SK-N-SH (cell line): ENCODE results near the gene PDYN. TPM values are rescaled to one million over a fixed set of nuclear protein-coding genes. Genes with fewer than 3 reads are reported as not detected.

Experiments used
- CTCF ChIA-PET: fragments of 300-600, 350-600 bp; formaldehyde crosslinking; extraction: SDS; loops from one replicate; lab custom pipeline; 2021; lab: Yijun Ruan, JAX
- POLR2A ChIA-PET: fragments of 350-600 bp; sonication (Branson Sonifier 250); formaldehyde crosslinking; extraction: SDS; loops from one replicate; lab custom pipeline; 2020; ENCODE audit warnings: antibody characterized with exemption, inconsistent platforms; lab: Yijun Ruan, JAX
- DNase-seq: peaks from one replicate; pipeline ENCODE4 v3.0.0; 2012
- H2AFZ ChIP-seq: fragments of 200-600 bp; sonication (generic); 2 replicates; pipeline ENCODE4 v1.8.1; 2016; ENCODE audit warnings: antibody characterized with exemption, mild to moderate bottlenecking, low read depth
- H3F3A ChIP-seq: fragments of 200-600 bp; sonication (generic); replicated peaks from 2 replicates; pipeline ENCODE3; 2016; ENCODE audit warnings: antibody characterized with exemption, mild to moderate bottlenecking; ENCODE audit not compliant: insufficient read depth
- H3K27ac ChIP-seq, 2 experiments: fragments of 200-500 bp in 1 of 2; fragments of 200-600 bp in 1 of 2; sonication (Bioruptor generic) in 1 of 2; sonication (generic), shearing (Covaris generic) in 1 of 2; 2 replicates each; pipeline versions ENCODE4 v1.5.1 to v1.6.1; 2014 to 2016; ENCODE audit warnings: low read depth in 2 of 2, inconsistent platforms in 1 of 2, low read length in 1 of 2, mild to moderate bottlenecking in 1 of 2, mixed read lengths in 1 of 2
- H3K27me3 ChIP-seq: fragments of 200-600 bp; sonication (generic), shearing (Covaris generic); 2 replicates; pipeline ENCODE4 v1.6.1; 2016; ENCODE audit warnings: mixed run types; ENCODE audit not compliant: insufficient read depth
- H3K36me3 ChIP-seq, 2 experiments: fragments of 200-500 bp in 1 of 2; fragments of 200-600 bp in 1 of 2; sonication (Bioruptor generic) in 1 of 2; sonication (generic) in 1 of 2; replicated peaks in 1 of 2; 2 replicates each; pipeline versions ENCODE3 to v1.5.1; 2014 to 2016; ENCODE audit warnings: low read length in 1 of 2, mild to moderate bottlenecking in 1 of 2; ENCODE audit not compliant: insufficient read depth in 2 of 2, control insufficient read depth in 1 of 2
- H3K4me1 ChIP-seq, 2 experiments: fragments of 200-500 bp in 1 of 2; fragments of 200-600 bp in 1 of 2; sonication (Bioruptor generic) in 1 of 2; sonication (generic), shearing (Covaris generic) in 1 of 2; 2 replicates each; pipeline versions ENCODE4 v1.5.1 to v1.6.1; 2014 to 2016; ENCODE audit warnings: low read depth in 1 of 2, low read length in 1 of 2, mixed run types in 1 of 2; ENCODE audit not compliant: insufficient read depth in 2 of 2, control insufficient read depth in 1 of 2
- H3K4me2 ChIP-seq: fragments of 200-600 bp; sonication (generic), shearing (Covaris generic); 2 replicates; pipeline ENCODE4 v1.6.1; 2017; ENCODE audit warnings: mixed run types
- H3K4me3 ChIP-seq, 2 experiments: fragments of 200-500 bp in 1 of 2; fragments of 200-600 bp in 1 of 2; sonication (Bioruptor generic) in 1 of 2; sonication (generic), shearing (Covaris generic) in 1 of 2; 2 replicates each; pipeline versions ENCODE4 v1.5.1 to v1.8.1; 2014 to 2016; ENCODE audit warnings: low read depth in 2 of 2, inconsistent platforms in 1 of 2, low read length in 1 of 2, mild to moderate bottlenecking in 1 of 2, mixed read lengths in 1 of 2, moderate library complexity in 1 of 2
- H3K79me2 ChIP-seq: fragments of 200-600 bp; sonication (generic); 2 replicates; pipeline ENCODE4 v1.8.1; 2017; ENCODE audit warnings: mild to moderate bottlenecking; ENCODE audit not compliant: insufficient read depth
- H3K9ac ChIP-seq: fragments of 200-600 bp; sonication (generic); 2 replicates; pipeline ENCODE4 v1.6.1; 2017; ENCODE audit warnings: mixed run types
- H3K9me2 ChIP-seq: fragments of 200-600 bp; sonication (generic); 2 replicates; pipeline ENCODE4 v1.6.1; 2017; ENCODE audit warnings: mixed run types
- H3K9me3 ChIP-seq: fragments of 200-600 bp; sonication (generic); 2 replicates; pipeline ENCODE4 v1.6.1; 2017; ENCODE audit warnings: mixed run types, mild to moderate bottlenecking, moderate library complexity
- H4K20me1 ChIP-seq: fragments of 200-600 bp; sonication (generic); 2 replicates; pipeline ENCODE4 v1.6.1; 2017; ENCODE audit warnings: mild to moderate bottlenecking, mixed run types; ENCODE audit not compliant: insufficient read depth
- EZH2phosphoT487 ChIP-seq: fragments of 200-600 bp; sonication (generic); IDR thresholded peaks from 2 replicates; pipeline ENCODE4 v1.6.1; 2017; ENCODE audit warnings: low read depth, mixed run types, mild to moderate bottlenecking, antibody characterized with exemption, moderate library complexity, borderline replicate concordance
- FOSL2 ChIP-seq: IDR thresholded peaks from 2 replicates; pipeline ENCODE4 v1.4.0; 2012; ENCODE audit warnings: low read depth, mild to moderate bottlenecking, moderate library complexity, borderline replicate concordance
- FOXM1 ChIP-seq: IDR thresholded peaks from 2 replicates; pipeline ENCODE4 v1.4.0; 2012; ENCODE audit warnings: low read depth, mild to moderate bottlenecking
- MXI1 ChIP-seq: IDR thresholded peaks from 2 replicates; pipeline ENCODE4 v1.6.1; 2012; ENCODE audit warnings: mild to moderate bottlenecking, low read depth, low read length, improper control_type of control experiment
- NFIC ChIP-seq: IDR thresholded peaks from 2 replicates; pipeline ENCODE4 v1.4.0; 2012; ENCODE audit warnings: borderline replicate concordance
- PBX3 ChIP-seq: IDR thresholded peaks from 2 replicates; pipeline ENCODE4; 2012
- RAD21 ChIP-seq: IDR thresholded peaks from 2 replicates; pipeline ENCODE4 v1.6.1; 2012; ENCODE audit warnings: mild to moderate bottlenecking, low read length
- RCOR1 ChIP-seq: fragments of 150-350 bp; IDR thresholded peaks from 2 replicates; pipeline ENCODE4 v1.6.1; 2017; ENCODE audit warnings: antibody characterized with exemption, low read length
- RXRA ChIP-seq: IDR thresholded peaks from 2 replicates; pipeline ENCODE4 v1.4.0; 2012; ENCODE audit warnings: low read depth, mild to moderate bottlenecking, borderline replicate concordance
- TAF1 ChIP-seq: IDR thresholded peaks from 2 replicates; pipeline ENCODE4 v1.6.1; 2012; ENCODE audit warnings: low read depth, mild to moderate bottlenecking, low read length, moderate library complexity, borderline replicate concordance
- TCF12 ChIP-seq: IDR thresholded peaks from 2 replicates; pipeline ENCODE4 v1.4.0; 2012
- USF1 ChIP-seq: IDR thresholded peaks from 2 replicates; pipeline ENCODE4 v1.4.0; 2012; ENCODE audit warnings: low read depth, borderline replicate concordance
- YY1 ChIP-seq: IDR thresholded peaks from 2 replicates; pipeline ENCODE4 v1.4.0; 2012; ENCODE audit warnings: low read depth, mild to moderate bottlenecking
- WGBS: methylation state at CpG from one replicate; pipeline ENCODE4 v1.1.6; 2017; ENCODE audit warnings: low lambda C conversion rate; 5-methylcytosine and 5-hydroxymethylcytosine counted together
- polyA plus RNA-seq, 3 experiments: library from polyadenylated mRNA; depleted of rRNA; stranded (reverse); fragments of >200 nt; gene quantifications; 2 replicates each; pipeline ENCODE4 v1.2.3, GENCODE V29; 2012

PDYN gene
- polyA plus RNA-seq, 1 of the 3 experiments (the other 2 are of a cell fraction), result not detected

- POLR2A ChIA-PET, result no interaction called here
These were observed 64.4 kb downstream of the PDYN start for GRCh38 chr20:1929460-1929859.

DNA sequence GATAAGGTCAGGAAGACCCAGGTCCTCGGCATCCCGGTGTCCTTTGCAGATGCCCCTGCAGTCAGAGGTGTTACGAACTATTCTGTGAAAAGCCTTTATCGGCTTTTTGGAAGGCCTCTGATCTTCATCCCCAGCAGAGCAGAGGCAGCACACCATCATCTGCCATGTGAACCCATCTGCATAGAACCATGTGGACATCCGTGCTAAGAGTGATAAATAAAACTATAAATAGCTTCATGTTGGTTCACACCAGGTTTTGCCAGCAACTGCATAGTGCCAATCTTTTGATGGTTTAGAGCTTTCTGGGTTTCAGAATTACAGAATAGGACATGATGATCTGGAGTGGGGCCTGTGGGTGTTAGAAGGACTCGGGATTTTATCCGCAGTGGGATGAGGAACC, 65.1 kb downstream of the PDYN start:
- Histone ChIP-seq H3K36me3 (no peaks in the 10 kb centered on the region), H3K27ac (no peak overlapping the region), H2AFZ (no peak overlapping the region), H3K4me1 (peaks cover 8 to 28% of the 10 kb centered on the region in 2 experiments; a peak in 3 of 4 replicates), H3K9me3 (no peaks in the 10 kb centered on the region), H3K79me2 (no peaks in the 10 kb centered on the region), H3K4me2 (no peak overlapping the region), H3K27me3 (no peaks in the 10 kb centered on the region), H3K9ac (no peak overlapping the region), H4K20me1 (no peaks in the 10 kb centered on the region; the same call in 1 of the 2 replicates), H3F3A (peaks cover under 1% of the 10 kb centered on the region), H3K9me2 (no peaks in the 10 kb centered on the region), H3K4me3 (no peak overlapping the region)
- TF ChIP-seq RAD21, result no peak
- no peak for TF ChIP-seq FOXM1
- TF ChIP-seq RXRA, result no peak
- no peak for TF ChIP-seq NFIC
- TF ChIP-seq TAF1, result no peak
- TF ChIP-seq TCF12, result no peak
- TF ChIP-seq PBX3, result no peak
- TF ChIP-seq RCOR1, result no peak
- ChIA-PET POLR2A (no interaction called here), CTCF (no interaction called here)
- no peak for DNase-seq
- WGBS, result 94% methylated on average over 7 of the region's 7 CpGs

More at GRCh38 chr20:1929460-1929859, 64.4 kb downstream of the PDYN start:
- no peaks in the 10 kb centered on the region for H3K79me2 ChIP-seq
- no peak overlapping the region for H3K9ac ChIP-seq
- H3K27me3 ChIP-seq, result no peaks in the 10 kb centered on the region
- CTCF ChIA-PET, result interaction anchor here (1.3 kb wide), 1 partner anchor 127 kb away, joined by 3 read pairs; no protein-coding TSS in a partner anchor
- H3K4me2 ChIP-seq, result no peak overlapping the region
- TF ChIP-seq MXI1, result peak; percentile 45; the same call in 1 of the 2 replicates
- no peak for TF ChIP-seq FOSL2
- no peak for TF ChIP-seq USF1
- no peak for TF ChIP-seq NFIC
- TF ChIP-seq TCF12, result no peak
- no peak for TF ChIP-seq YY1
- TF ChIP-seq EZH2phosphoT487, result no peak
- TF ChIP-seq, all 33 proteins: peak for 1
- peaks cover 13 to 35% of the 10 kb centered on the region in 2 experiments; a peak in 3 of 4 replicates for H3K4me1 ChIP-seq
- no peak overlapping the region for H3K4me3 ChIP-seq
- WGBS, result 71% methylated on average over 3 of the region's 3 CpGs
- no peaks in the 10 kb centered on the region; the same call in 1 of the 2 replicates for H4K20me1 ChIP-seq
- no peaks in the 10 kb centered on the region for H3K9me3 ChIP-seq
- H3K36me3 ChIP-seq, result no peaks in the 10 kb centered on the region
- no peak for DNase-seq
- H3F3A ChIP-seq, result peaks cover 5% of the 10 kb centered on the region
- H3K27ac ChIP-seq, result no peak overlapping the region
- no peak overlapping the region for H2AFZ ChIP-seq
- H3K9me2 ChIP-seq, result no peaks in the 10 kb centered on the region

Other genes with a start within 250 kb of the PDYN start
- 6.8 and 9.1 TPM in 2 replicates for gene SIRPA, start 98.7 kb downstream of the PDYN start, polyA plus RNA-seq (2012; rRNA removed)
- 6.7 and 7.5 TPM in 2 replicates for gene STK35, start 107.8 kb upstream of the PDYN start, polyA plus RNA-seq (2012; rRNA removed)